Measurements from ENCODE around the gene MYH11. TPM values are rescaled to one million over a fixed set of nuclear protein-coding genes. Genes with fewer than 3 reads are reported as not detected.
"Not testable (repeated sequence)": the region's sequence is repeated elsewhere in the genome, so short reads cannot be mapped to it uniquely, and the experiment has no call there.

MYH11 gene
- total RNA-seq, 4 donors from 2014 or later, result 5.6 to 57.7 (median 20.4) TPM

DNA sequence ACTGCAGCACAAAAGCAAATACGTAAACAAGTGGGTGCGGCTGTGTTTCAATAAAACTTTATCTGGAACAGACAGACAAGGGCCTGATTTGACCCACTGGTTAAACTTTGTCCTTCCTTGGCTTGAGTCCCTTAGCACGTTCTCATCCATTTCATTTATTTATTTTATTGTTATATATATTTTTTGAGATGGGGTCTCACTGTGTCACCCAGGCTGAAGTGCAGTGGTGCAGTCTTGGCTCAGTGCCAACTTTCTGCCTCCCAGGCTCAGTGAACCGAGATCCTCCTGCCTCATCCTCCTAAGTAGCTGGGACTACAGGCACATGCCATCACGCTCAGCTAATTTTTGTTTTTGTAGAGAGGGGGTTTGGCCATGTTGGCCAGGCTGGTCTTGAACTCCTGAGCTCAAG, 64.3 kb downstream of the MYH11 start:
- no peak for TF ChIP-seq POLR2A (IDR thresholded peaks at IDR 0.05)
- TF ChIP-seq, protein P1, sequence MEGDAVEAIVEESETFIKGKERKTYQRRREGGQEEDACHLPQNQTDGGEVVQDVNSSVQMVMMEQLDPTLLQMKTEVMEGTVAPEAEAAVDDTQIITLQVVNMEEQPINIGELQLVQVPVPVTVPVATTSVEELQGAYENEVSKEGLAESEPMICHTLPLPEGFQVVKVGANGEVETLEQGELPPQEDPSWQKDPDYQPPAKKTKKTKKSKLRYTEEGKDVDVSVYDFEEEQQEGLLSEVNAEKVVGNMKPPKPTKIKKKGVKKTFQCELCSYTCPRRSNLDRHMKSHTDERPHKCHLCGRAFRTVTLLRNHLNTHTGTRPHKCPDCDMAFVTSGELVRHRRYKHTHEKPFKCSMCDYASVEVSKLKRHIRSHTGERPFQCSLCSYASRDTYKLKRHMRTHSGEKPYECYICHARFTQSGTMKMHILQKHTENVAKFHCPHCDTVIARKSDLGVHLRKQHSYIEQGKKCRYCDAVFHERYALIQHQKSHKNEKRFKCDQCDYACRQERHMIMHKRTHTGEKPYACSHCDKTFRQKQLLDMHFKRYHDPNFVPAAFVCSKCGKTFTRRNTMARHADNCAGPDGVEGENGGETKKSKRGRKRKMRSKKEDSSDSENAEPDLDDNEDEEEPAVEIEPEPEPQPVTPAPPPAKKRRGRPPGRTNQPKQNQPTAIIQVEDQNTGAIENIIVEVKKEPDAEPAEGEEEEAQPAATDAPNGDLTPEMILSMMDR (IDR thresholded peaks at IDR 0.05 in 4 of 5, conservative IDR thresholded peaks at IDR 0.05 in 1 of 5), result no peak
- Histone ChIP-seq H3K9me3 (peaks cover 0 to 8% (median 0%) of the 10 kb centered on the region in 3 donors), H3K36me3 (no peaks in the 10 kb centered on the region), H3K27me3 (no peaks in the 10 kb centered on the region), H3K4me1 (no peaks in the 10 kb centered on the region), H3K4me3 (no peak overlapping the region), H3K27ac (no peak overlapping the region)
- no peak for ATAC-seq
- intact Hi-C loops (cut with DNase I; ENCODE audit: low total_unique reads), result no loop called here
- DNase-seq, result no peak
- in situ Hi-C loops (cut with MboI; ENCODE audit: low sequenced_read_pairs in 4 of 4), result no loop called here

DNA sequence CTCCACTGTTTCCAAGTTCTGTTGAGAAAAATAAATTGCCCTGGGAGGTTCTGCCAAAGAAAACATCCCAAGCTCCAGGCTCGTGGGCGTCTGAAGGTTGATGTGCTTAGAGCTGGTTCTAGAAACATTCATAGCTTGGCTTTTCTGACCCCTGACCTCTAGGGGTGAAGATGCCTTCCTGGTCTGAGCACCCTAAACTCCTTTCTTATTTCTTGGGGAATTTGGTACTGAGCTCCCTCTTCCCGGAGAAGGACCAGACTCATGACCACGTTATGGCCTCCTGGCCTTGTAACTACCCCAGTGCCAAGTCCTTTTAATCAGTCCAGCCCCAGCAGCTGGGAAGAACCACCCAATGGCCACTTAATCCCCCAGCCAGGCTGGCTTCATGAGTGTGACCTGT, 66.4 kb downstream of the MYH11 start:
- no peak for DNase-seq
- H3K9me3 ChIP-seq, result no peaks in the 10 kb centered on the region
- no peaks in the 10 kb centered on the region for H3K36me3 ChIP-seq
- intact Hi-C loops (cut with DNase I; ENCODE audit: low total_unique reads) (no loop called here), in situ Hi-C loops (cut with MboI; ENCODE audit: low sequenced_read_pairs in 4 of 4) (no loop called here)
- no peak overlapping the region for H3K4me3 ChIP-seq
- H3K4me1 ChIP-seq, result no peaks in the 10 kb centered on the region
- no peak for ATAC-seq
- no peaks in the 10 kb centered on the region for H3K27me3 ChIP-seq
- TF ChIP-seq POLR2A (IDR thresholded peaks at IDR 0.05), result no peak
- TF ChIP-seq, protein P1 (IDR thresholded peaks at IDR 0.05 in 4 of 5, conservative IDR thresholded peaks at IDR 0.05 in 1 of 5), result no peak
- no peak overlapping the region for H3K27ac ChIP-seq

DNA sequence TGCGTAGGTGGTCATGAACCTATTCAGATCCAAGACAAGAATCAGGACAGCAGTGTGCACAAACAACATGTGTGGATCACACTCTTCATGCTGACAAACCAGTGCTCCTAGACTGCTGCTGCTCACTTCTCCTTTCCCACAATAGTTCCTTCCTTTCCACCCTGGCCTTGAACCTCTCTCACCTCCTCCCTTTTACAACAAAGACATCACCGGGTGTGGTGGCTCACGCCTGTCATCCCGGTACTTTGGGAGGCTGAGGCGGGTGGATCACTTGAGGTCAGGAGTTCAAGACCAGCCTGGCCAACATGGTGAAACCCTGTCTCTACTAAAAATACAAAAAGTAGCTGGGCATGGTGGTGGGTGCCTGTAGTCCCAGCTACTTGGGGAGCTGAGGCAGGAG, 67.0 kb downstream of the MYH11 start:
- H3K36me3 ChIP-seq; H3K9me3 ChIP-seq; in situ Hi-C loops (cut with MboI; ENCODE audit: low sequenced_read_pairs in 4 of 4); H3K4me1 ChIP-seq; H3K27ac ChIP-seq; H3K4me3 ChIP-seq; intact Hi-C loops (cut with DNase I; ENCODE audit: low total_unique reads); ATAC-seq; DNase-seq; H3K27me3 ChIP-seq: not testable (repeated sequence)

DNA sequence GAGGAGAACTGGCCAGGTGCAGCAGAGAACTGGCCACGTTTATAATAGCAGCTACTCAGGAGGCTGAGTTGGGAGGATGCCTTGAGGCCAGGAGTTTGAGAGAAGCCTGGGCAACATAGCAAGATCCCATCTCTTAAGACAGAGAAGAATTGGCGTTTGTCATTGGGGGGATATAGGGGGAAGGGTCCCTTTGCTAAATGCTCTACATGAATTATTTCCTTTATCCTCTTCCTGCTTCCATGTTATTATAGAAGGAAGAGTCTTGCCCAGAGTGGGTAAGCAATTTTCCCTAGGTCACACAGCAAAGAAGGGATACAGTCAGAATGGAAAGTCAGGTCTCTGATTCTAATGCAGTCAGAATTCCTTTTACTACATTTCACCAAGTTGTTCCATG, 68.0 kb downstream of the MYH11 start:
- H3K9me3 ChIP-seq, result no peaks in the 10 kb centered on the region
- intact Hi-C loops (cut with DNase I; ENCODE audit: low total_unique reads) (no loop called here), in situ Hi-C loops (cut with MboI; ENCODE audit: low sequenced_read_pairs in 4 of 4) (no loop called here)
- peak overlapping the region in 1 of 4 donors; percentile 41 for H3K27ac ChIP-seq
- TF ChIP-seq POLR2A (IDR thresholded peaks at IDR 0.05), result no peak
- no peak overlapping the region for H3K4me3 ChIP-seq
- ATAC-seq (no peak), DNase-seq (no peak)
- H3K36me3 ChIP-seq, result no peaks in the 10 kb centered on the region
- H3K27me3 ChIP-seq, result no peaks in the 10 kb centered on the region
- H3K4me1 ChIP-seq, result no peaks in the 10 kb centered on the region

DNA sequence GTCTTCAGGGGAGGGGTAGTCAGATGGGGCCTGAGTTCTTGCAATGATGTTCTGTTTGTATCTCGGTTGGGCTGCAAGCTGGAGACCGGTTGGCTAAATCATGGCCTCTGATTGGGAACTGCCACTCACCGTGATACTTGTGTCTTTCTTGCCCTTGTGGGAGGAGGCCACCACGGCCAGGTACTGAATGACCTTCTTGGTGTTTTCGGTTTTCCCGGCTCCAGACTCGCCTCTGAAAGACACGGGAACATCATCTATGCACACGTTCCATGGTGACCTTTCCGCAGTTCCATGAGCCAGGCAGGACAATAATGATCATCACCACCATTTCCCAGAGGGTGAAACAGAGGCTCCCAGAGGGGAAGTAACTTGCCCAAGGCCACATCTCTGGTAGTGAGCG, 70.3 kb downstream of the MYH11 start:
- DNase-seq (no peak), ATAC-seq (no peak)
- intact Hi-C loops (cut with DNase I; ENCODE audit: low total_unique reads) (no loop called here), in situ Hi-C loops (cut with MboI; ENCODE audit: low sequenced_read_pairs in 4 of 4) (no loop called here)
- Histone ChIP-seq H3K27me3 (no peaks in the 10 kb centered on the region), H3K4me1 (no peaks in the 10 kb centered on the region), H3K36me3 (no peaks in the 10 kb centered on the region), H3K4me3 (no peak overlapping the region), H3K27ac (no peak overlapping the region), H3K9me3 (no peaks in the 10 kb centered on the region)
- no peak for TF ChIP-seq POLR2A (IDR thresholded peaks at IDR 0.05)

DNA sequence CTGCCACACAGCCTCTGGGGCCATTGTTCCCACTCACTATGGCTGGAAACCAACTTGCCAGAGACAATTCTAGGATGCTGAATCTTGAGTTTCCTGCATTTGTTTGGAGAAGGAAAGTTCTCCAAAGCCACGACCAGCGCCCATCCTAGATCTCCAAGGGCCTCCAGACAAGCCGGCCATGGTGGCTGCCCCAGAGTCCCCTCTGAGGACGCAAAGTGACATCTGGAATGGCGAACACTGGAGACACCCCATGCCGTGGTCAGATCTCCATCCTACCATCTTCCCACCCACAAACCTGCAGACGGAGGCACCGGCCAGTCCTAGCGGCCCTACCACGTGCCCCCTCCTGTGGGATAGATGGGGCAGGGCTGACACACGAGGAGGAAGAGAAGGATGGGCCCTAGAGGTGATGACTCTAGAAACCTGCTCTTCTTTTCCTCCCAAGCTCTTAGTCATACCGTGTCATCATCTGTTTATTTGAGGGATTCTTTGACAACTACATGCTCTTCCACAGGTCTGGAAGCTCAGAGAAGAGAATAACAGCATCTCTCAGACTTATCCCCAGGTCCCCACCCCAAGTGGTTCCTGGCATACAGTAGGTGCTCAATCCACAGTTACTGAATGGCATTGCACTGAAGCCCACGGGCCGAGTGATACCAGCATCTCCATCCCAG, 71.3 kb downstream of the MYH11 start:
- ATAC-seq (no peak), DNase-seq (no peak)
- TF ChIP-seq, protein P1 (IDR thresholded peaks at IDR 0.05 in 4 of 5, conservative IDR thresholded peaks at IDR 0.05 in 1 of 5), result no peak
- TF ChIP-seq POLR2A (IDR thresholded peaks at IDR 0.05), result no peak
- Histone ChIP-seq H3K27ac (no peak overlapping the region), H3K4me3 (no peak overlapping the region), H3K36me3 (no peaks in the 10 kb centered on the region), H3K27me3 (no peaks in the 10 kb centered on the region), H3K9me3 (no peaks in the 10 kb centered on the region), H3K4me1 (no peaks in the 10 kb centered on the region)
- intact Hi-C loops (cut with DNase I; ENCODE audit: low total_unique reads), result no loop called here
- in situ Hi-C loops (cut with MboI; ENCODE audit: low sequenced_read_pairs in 4 of 4), result no loop called here

All from gastrocnemius medialis (tissue), 4 donors.